IMR-90 (cell line): Measurements from ENCODE around the gene FLT1. TPM values are rescaled to one million over a fixed set of nuclear protein-coding genes. Genes with fewer than 3 reads are reported as not detected.

Experiments used
- ATAC-seq: fragments of 200-7000 bp; cut with Tn5 transposase; 2 replicates; pipeline ENCODE4 v1.9.1; 2020; ENCODE audit warnings: low read depth, mild to moderate bottlenecking, moderate library complexity
- BruUV-seq: library from RNA; stranded (reverse); fragments of 400-500 nt; replicated peaks from 2 replicates; lab custom pipeline; 2021; lab: Mats Ljungman, UMichigan
- CTCF ChIA-PET: fragments of 300-600 bp; formaldehyde crosslinking; extraction: SDS; loops from one replicate; lab custom pipeline; 2021; ENCODE audit warnings: antibody characterized with exemption; lab: Yijun Ruan, JAX
- POLR2A ChIA-PET: fragments of 300-600 bp; sonication (Branson Sonifier 250); formaldehyde crosslinking; loops from one replicate; lab custom pipeline; 2022; ENCODE audit warnings: antibody characterized with exemption; ENCODE audit not compliant: unreplicated experiment; lab: Charles Lee
- DNase-seq: peaks from one replicate; pipeline ENCODE4 v3.0.0; 2013
- H2AFZ ChIP-seq: replicated peaks from 2 replicates; pipeline ENCODE3; 2013; ENCODE audit warnings: low read length, mild to moderate bottlenecking; ENCODE audit not compliant: poor library complexity
- H2AK5ac ChIP-seq: 2 replicates; pipeline ENCODE4 v1.6.1; 2013; ENCODE audit warnings: low read depth, low read length, inconsistent platforms
- H2AK9ac ChIP-seq: replicated peaks from 2 replicates; pipeline ENCODE3; 2013; ENCODE audit warnings: mild to moderate bottlenecking, low read depth, low read length, moderate library complexity; ENCODE audit not compliant: poor library complexity
- H2BK120ac ChIP-seq: 2 replicates; pipeline ENCODE4 v1.6.1; 2013; ENCODE audit warnings: low read depth, low read length, inconsistent platforms
- H2BK15ac ChIP-seq: 3 replicates; pipeline ENCODE4 v1.6.1; 2013; ENCODE audit warnings: low read depth, low read length, inconsistent platforms
- H2BK20ac ChIP-seq: 2 replicates; pipeline ENCODE4 v1.6.1; 2013; ENCODE audit warnings: low read depth, mild to moderate bottlenecking, inconsistent platforms, low read length, moderate library complexity
- H2BK5ac ChIP-seq: 2 replicates; pipeline ENCODE4 v1.6.1; 2013; ENCODE audit warnings: mild to moderate bottlenecking, low read depth, low read length, inconsistent platforms; ENCODE audit not compliant: poor library complexity, severe bottlenecking
- H3K14ac ChIP-seq: replicated peaks from 2 replicates; pipeline ENCODE4 v1.6.1; 2013; ENCODE audit warnings: low read depth, low read length, inconsistent platforms
- H3K18ac ChIP-seq: 2 replicates; pipeline ENCODE4 v1.6.1; 2013; ENCODE audit warnings: low read depth, low read length, control low read depth
- H3K23ac ChIP-seq: 2 replicates; pipeline ENCODE4 v1.6.1; 2013; ENCODE audit warnings: low read depth, low read length, inconsistent platforms
- H3K27ac ChIP-seq: 2 replicates; pipeline ENCODE4 v1.5.1; 2013; ENCODE audit warnings: mild to moderate bottlenecking, control low read depth, low read length; ENCODE audit not compliant: insufficient read depth
- H3K27me3 ChIP-seq: 2 replicates; pipeline ENCODE4 v1.6.1; 2013; ENCODE audit warnings: low read length; ENCODE audit not compliant: control insufficient read depth, insufficient read depth
- H3K36me3 ChIP-seq: 2 replicates; pipeline ENCODE4 v1.6.1; 2013; ENCODE audit warnings: low read length, mixed read lengths; ENCODE audit not compliant: control insufficient read depth, insufficient read depth
- H3K4ac ChIP-seq: 2 replicates; pipeline ENCODE4 v1.6.1; 2013; ENCODE audit warnings: low read depth, low read length, inconsistent platforms
- H3K4me1 ChIP-seq: 2 replicates; pipeline ENCODE4 v1.6.1; 2013; ENCODE audit warnings: low read length, mixed read lengths; ENCODE audit not compliant: control insufficient read depth, insufficient read depth
- H3K4me2 ChIP-seq: 2 replicates; pipeline ENCODE4 v1.6.1; 2013; ENCODE audit warnings: low read depth, mild to moderate bottlenecking, control low read depth, low read length, moderate library complexity
- H3K4me3 ChIP-seq: 2 replicates; pipeline ENCODE4 v1.5.1; 2013; ENCODE audit warnings: low read depth, mild to moderate bottlenecking, control low read depth, low read length, moderate library complexity; ENCODE audit not compliant: insufficient read depth
- H3K56ac ChIP-seq: 2 replicates; pipeline ENCODE4 v1.6.1; 2013; ENCODE audit warnings: low read length, inconsistent platforms; ENCODE audit not compliant: insufficient read depth; ENCODE audit errors: extremely low read depth
- H3K79me1 ChIP-seq, 2 experiments: 2 replicates each; pipeline ENCODE4 v1.6.1; 2013; ENCODE audit warnings: low read length in 2 of 2, inconsistent platforms in 1 of 2, low read depth in 1 of 2
- H3K9ac ChIP-seq: 2 replicates; pipeline ENCODE4 v1.6.1; 2013; ENCODE audit warnings: low read depth, low read length, control low read depth
- H3K9me1 ChIP-seq: 2 replicates; pipeline ENCODE4 v1.6.1; 2013; ENCODE audit warnings: low read length, inconsistent platforms; ENCODE audit not compliant: insufficient read depth
- H3K9me3 ChIP-seq: 2 replicates; pipeline ENCODE4 v1.6.1; 2013; ENCODE audit warnings: low read length; ENCODE audit not compliant: control insufficient read depth, insufficient read depth
- H4K20me1 ChIP-seq: 2 replicates; pipeline ENCODE4 v1.6.1; 2013; ENCODE audit warnings: low read length, inconsistent platforms; ENCODE audit not compliant: insufficient read depth
- H4K5ac ChIP-seq: 2 replicates; pipeline ENCODE4 v1.6.1; 2013; ENCODE audit warnings: mild to moderate bottlenecking, low read depth, low read length, control low read depth
- H4K8ac ChIP-seq, 2 experiments: 2 replicates each; pipeline ENCODE4 v1.6.1; 2013; ENCODE audit warnings: low read depth in 2 of 2, low read length in 2 of 2, control low read depth in 1 of 2, inconsistent platforms in 1 of 2
- H4K91ac ChIP-seq: 2 replicates; pipeline ENCODE4 v1.6.1; 2013; ENCODE audit warnings: low read depth, low read length, inconsistent platforms; ENCODE audit not compliant: insufficient read depth
- CEBPB ChIP-seq: IDR thresholded peaks from 2 replicates; pipeline ENCODE4 v1.6.1; 2012; ENCODE audit warnings: low read depth, low read length, improper control_type of control experiment
- CTCF ChIP-seq: conservative IDR thresholded peaks from 2 replicates; pipeline ENCODE4 v1.5.1; 2012; ENCODE audit warnings: mild to moderate bottlenecking, low read depth, low read length, improper control_type of control experiment
- FOS ChIP-seq: fragments of 150-350 bp; IDR thresholded peaks from 2 replicates; pipeline ENCODE4 v1.6.1; 2016; ENCODE audit warnings: low read depth, low read length
- MAFK ChIP-seq: IDR thresholded peaks from 2 replicates; pipeline ENCODE4 v1.6.1; 2012; ENCODE audit warnings: low read depth, low read length, improper control_type of control experiment
- NFE2L2 ChIP-seq: fragments of 150-350 bp; IDR thresholded peaks from 2 replicates; pipeline ENCODE4 v1.6.1; 2016; ENCODE audit warnings: low read depth, mild to moderate bottlenecking, low read length
- POLR2A ChIP-seq: IDR thresholded peaks from 2 replicates; pipeline ENCODE4 v1.6.1; 2012; ENCODE audit warnings: mild to moderate bottlenecking, low read depth, low read length
- RCOR1 ChIP-seq: IDR thresholded peaks from 2 replicates; pipeline ENCODE4 v1.6.1; 2012; ENCODE audit warnings: mild to moderate bottlenecking, low read length, improper control_type of control experiment; ENCODE audit not compliant: insufficient replicate concordance
- RFX5 ChIP-seq: IDR thresholded peaks from 2 replicates; pipeline ENCODE4 v1.8.0; 2012; ENCODE audit warnings: low read depth, mild to moderate bottlenecking, low read length, moderate library complexity
- WGBS, 2 experiments: methylation state at CpG; one replicate each; pipeline versions ENCODE4 v1.1.5 to v1.1.7; 2013; ENCODE audit warnings: missing lambda C conversion rate in 2 of 2; ENCODE audit not compliant: insufficient read length in 1 of 2; ENCODE audit errors: extremely low coverage in 2 of 2; 5-methylcytosine and 5-hydroxymethylcytosine counted together
- dilution Hi-C: fragments of 300-500 bp; cut with HindIII; formaldehyde crosslinking; loops from one replicate; pipeline ENCODE4 v1.14.3; 2018; ENCODE audit warnings: low sequenced_read_pairs; ENCODE audit not compliant: unreplicated experiment
- in situ Hi-C: fragments of 300-500 bp; cut with MboI; formaldehyde crosslinking; loops from 3 replicates; pipeline ENCODE4 v1.14.3; 2019; ENCODE audit warnings: low sequenced_read_pairs, inconsistent platforms, mixed read lengths
- intact Hi-C: fragments of 100-400 bp; cut with micrococcal nuclease; formaldehyde crosslinking; loops from 2 replicates; pipeline ENCODE4 v1.10.0; 2022
- polyA plus RNA-seq, 3 experiments: library from polyadenylated mRNA; depleted of rRNA; stranded (reverse); fragments of >200 nt; gene quantifications; 2 replicates each; pipeline ENCODE4 v1.2.3, GENCODE V29; 2012; ENCODE audit warnings: low replicate concordance in 1 of 3
- total RNA-seq: library from RNA; depleted of rRNA; stranded (reverse); fragments of >200 nt; gene quantifications from 2 replicates; pipeline ENCODE4 v1.2.3, GENCODE V29; 2012

The FLT1 gene
- total and polyA plus RNA-seq, 2 of the 4 experiments (the other 2 are of a cell fraction): 4.5 to 10.4 TPM

DNA sequence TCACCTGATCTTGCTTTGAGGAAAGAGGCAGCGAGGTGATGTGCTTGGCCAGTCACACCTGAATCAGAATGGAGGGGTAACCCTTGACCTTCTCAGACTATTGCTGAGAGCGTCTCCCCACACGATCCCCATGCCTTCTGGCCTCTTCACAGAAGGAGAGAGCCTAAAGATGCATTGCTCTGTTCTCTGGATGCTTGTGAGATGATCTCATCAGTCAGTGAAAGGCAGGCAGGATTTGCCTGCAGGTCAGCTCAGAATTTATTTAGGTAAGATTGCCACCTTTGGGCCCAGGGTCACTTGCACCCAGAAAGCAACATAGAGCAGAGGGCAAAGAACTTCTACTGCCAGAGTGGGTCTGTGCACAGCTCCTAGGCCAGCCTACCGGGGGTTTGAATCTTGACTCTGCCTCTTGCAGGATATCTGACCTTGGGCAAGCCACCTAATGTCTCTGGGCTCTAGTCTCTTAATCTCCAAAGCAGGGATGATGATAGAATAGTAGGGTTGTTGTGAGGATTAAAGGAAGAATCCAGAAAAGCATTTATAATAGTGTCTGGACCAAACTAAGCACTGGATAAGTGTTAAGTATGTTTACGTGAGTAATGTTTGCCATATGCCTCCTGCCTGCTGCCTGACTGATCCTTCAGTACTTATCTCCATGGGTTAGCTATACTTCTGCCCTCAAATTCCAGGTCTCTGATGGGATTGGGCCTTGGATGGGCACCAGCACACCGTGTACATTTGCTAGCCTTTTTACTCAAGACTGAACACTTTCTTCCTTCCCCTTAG lies 8.4 kb upstream of the FLT1 start:
- no peak overlapping the region for H2BK120ac ChIP-seq
- H3K14ac ChIP-seq: no peak overlapping the region
- H4K20me1 ChIP-seq: no peaks in the 10 kb centered on the region
- BruUV-seq: no TSS peak
- no peak overlapping the region for H3K4ac ChIP-seq
- POLR2A ChIA-PET: no interaction called here
- no peak overlapping the region for H4K5ac ChIP-seq
- no peak overlapping the region for H3K27ac ChIP-seq
- H2AK5ac ChIP-seq: no peak overlapping the region
- H2AFZ ChIP-seq: no peak overlapping the region
- in situ Hi-C loops: no loop called here
- peak; percentile 29 for DNase-seq
- no peaks in the 10 kb centered on the region for H3K36me3 ChIP-seq
- peak; percentile 77 for ATAC-seq
- H3K9ac ChIP-seq: no peak overlapping the region
- intact Hi-C loops: no loop called here
- no peak overlapping the region for H2AK9ac ChIP-seq
- H2BK20ac ChIP-seq: no peak overlapping the region
- H3K4me3 ChIP-seq: no peak overlapping the region
- CTCF ChIA-PET: no interaction called here
- no peak overlapping the region for H4K8ac ChIP-seq
- no peak overlapping the region for H2BK15ac ChIP-seq
- no CpG with 5 or more reads among the region's 6 CpGs for WGBS, 2 experiments
- H3K4me1 ChIP-seq: peaks cover 7% of the 10 kb centered on the region
- H3K4me2 ChIP-seq: no peak overlapping the region
- H3K18ac ChIP-seq: no peak overlapping the region
- no peak overlapping the region for H3K23ac ChIP-seq
- no peaks in the 10 kb centered on the region for H3K79me1 ChIP-seq
- no peak overlapping the region for H4K91ac ChIP-seq
- no peak overlapping the region for H3K56ac ChIP-seq
- TF ChIP-seq NFE2L2 (no peak), CTCF (no peak), CEBPB (no peak), POLR2A (no peak), MAFK (no peak), FOS (no peak), RCOR1 (no peak), RFX5 (no peak)
- H2BK5ac ChIP-seq: no peak overlapping the region
- H3K9me3 ChIP-seq: no peaks in the 10 kb centered on the region
- H3K9me1 ChIP-seq: 0 out of 2 replicates have a peak, but pooled peaks cover 2% of the 10 kb centered on the region
- dilution Hi-C loops: no loop called here
- H3K27me3 ChIP-seq: no peaks in the 10 kb centered on the region
